Esophagus squamous epithelium (tissue), 4 donors: ENCODE data around the gene PIK3C3.
"Not testable (repeated sequence)": the region's sequence is repeated elsewhere in the genome, so short reads cannot be mapped to it uniquely, and the experiment has no call there.

Source experiments
- POLR2A ChIP-seq, 4 donors: fragments of 450-650 bp; IDR thresholded peaks; one replicate each; pipeline ENCODE4 v1.6.1; 2017; ENCODE audit warnings: antibody characterized with exemption in 4 of 4, mild to moderate bottlenecking in 4 of 4, moderate library complexity in 3 of 4
- TF ChIP-seq, protein P1 (sequence below), 6 experiments: fragments of 450-650 bp in 4 of 6; fragments of 200-600 bp in 2 of 6; sonication (generic) in 2 of 6; IDR thresholded peaks; one replicate each; pipeline ENCODE4 v1.5.1; 2016 to 2019; ENCODE audit warnings: antibody characterized with exemption in 6 of 6, mild to moderate bottlenecking in 4 of 6, moderate library complexity in 4 of 6

DNA sequence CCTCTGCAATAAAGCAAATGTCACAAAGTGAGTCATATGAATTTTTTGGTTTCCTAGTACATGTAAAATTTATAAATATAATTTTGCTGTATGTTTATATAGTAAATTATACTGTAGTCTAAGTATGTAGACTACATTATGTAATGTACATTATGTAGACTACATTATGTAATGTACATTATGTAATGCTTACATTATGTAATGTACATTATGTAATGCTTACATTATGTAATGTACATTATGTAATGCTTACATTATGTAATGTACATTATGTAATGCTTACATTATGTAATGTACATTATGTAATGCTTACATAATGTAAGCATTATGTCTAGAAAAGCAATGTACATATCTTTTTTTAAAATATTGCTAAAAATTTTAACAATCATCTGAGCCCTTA lies 54.4 kb downstream of the PIK3C3 start:
- TF ChIP-seq, protein P1, sequence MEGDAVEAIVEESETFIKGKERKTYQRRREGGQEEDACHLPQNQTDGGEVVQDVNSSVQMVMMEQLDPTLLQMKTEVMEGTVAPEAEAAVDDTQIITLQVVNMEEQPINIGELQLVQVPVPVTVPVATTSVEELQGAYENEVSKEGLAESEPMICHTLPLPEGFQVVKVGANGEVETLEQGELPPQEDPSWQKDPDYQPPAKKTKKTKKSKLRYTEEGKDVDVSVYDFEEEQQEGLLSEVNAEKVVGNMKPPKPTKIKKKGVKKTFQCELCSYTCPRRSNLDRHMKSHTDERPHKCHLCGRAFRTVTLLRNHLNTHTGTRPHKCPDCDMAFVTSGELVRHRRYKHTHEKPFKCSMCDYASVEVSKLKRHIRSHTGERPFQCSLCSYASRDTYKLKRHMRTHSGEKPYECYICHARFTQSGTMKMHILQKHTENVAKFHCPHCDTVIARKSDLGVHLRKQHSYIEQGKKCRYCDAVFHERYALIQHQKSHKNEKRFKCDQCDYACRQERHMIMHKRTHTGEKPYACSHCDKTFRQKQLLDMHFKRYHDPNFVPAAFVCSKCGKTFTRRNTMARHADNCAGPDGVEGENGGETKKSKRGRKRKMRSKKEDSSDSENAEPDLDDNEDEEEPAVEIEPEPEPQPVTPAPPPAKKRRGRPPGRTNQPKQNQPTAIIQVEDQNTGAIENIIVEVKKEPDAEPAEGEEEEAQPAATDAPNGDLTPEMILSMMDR (IDR thresholded peaks at IDR 0.05) = not testable (repeated sequence)
- TF ChIP-seq POLR2A (IDR thresholded peaks at IDR 0.05) = not testable (repeated sequence)
